Keratinocyte (primary cell): ENCODE data around the gene TMEM132A. TPM values are rescaled to one million over a fixed set of nuclear protein-coding genes. Genes with fewer than 3 reads are reported as not detected.

ENCODE experiments used
- DNase-seq: peaks from one replicate; pipeline ENCODE4 v3.0.0-alpha.2; 2011; ENCODE audit warnings: low read depth, missing footprints, low spot score
- FAIRE-seq: peaks from 2 replicates; lab custom pipeline; 2011; peaks lifted over from hg19 to GRCh38; lab: Jason Lieb, UNC
- H2AFZ ChIP-seq: 2 replicates; pipeline ENCODE4 v1.6.0; 2012; ENCODE audit warnings: low read length, control low read depth, inconsistent platforms; ENCODE audit not compliant: control insufficient read depth
- H3K27ac ChIP-seq: 2 replicates; pipeline ENCODE4 v1.5.1; 2011; ENCODE audit warnings: low read length; ENCODE audit not compliant: control insufficient read depth, insufficient read depth
- H3K27me3 ChIP-seq: 3 replicates; pipeline ENCODE4 v1.6.0; 2011; ENCODE audit warnings: low read length; ENCODE audit not compliant: control insufficient read depth, insufficient read depth; ENCODE audit errors: extremely low read depth
- H3K36me3 ChIP-seq, 2 experiments: 2 replicates in 1 of 2; 3 replicates in 1 of 2; pipeline ENCODE4 v1.5.1; 2011; ENCODE audit warnings: low read length in 2 of 2, mild to moderate bottlenecking in 1 of 2; ENCODE audit not compliant: control insufficient read depth in 2 of 2, insufficient read depth in 2 of 2; ENCODE audit errors: extremely low read depth in 1 of 2
- H3K4me1 ChIP-seq: 3 replicates; pipeline ENCODE4 v1.5.1; 2011; ENCODE audit warnings: low read length; ENCODE audit not compliant: control insufficient read depth, insufficient read depth; ENCODE audit errors: extremely low read depth
- H3K4me2 ChIP-seq: 3 replicates; pipeline ENCODE4 v1.6.0; 2011; ENCODE audit warnings: low read depth, low read length; ENCODE audit not compliant: control insufficient read depth, insufficient read depth; ENCODE audit errors: extremely low read depth
- H3K4me3 ChIP-seq, 3 experiments: fragments of 200-600 bp in 1 of 3; sonication (generic) in 1 of 3; 2 replicates in 2 of 3; 3 replicates in 1 of 3; pipeline ENCODE4 v1.5.1; 2011 to 2016; ENCODE audit warnings: low read length in 3 of 3, mild to moderate bottlenecking in 3 of 3, control low read depth in 2 of 3, inconsistent platforms in 1 of 3, low read depth in 1 of 3, mixed read lengths in 1 of 3, mixed run types in 1 of 3, moderate library complexity in 1 of 3; ENCODE audit not compliant: control insufficient read depth in 2 of 3, insufficient read depth in 2 of 3; ENCODE audit errors: extremely low read depth in 1 of 3
- H3K79me2 ChIP-seq: 2 replicates; pipeline ENCODE4 v1.6.0; 2012; ENCODE audit warnings: low read length; ENCODE audit not compliant: control insufficient read depth, insufficient read depth
- H3K9ac ChIP-seq: 3 replicates; pipeline ENCODE4 v1.6.0; 2011; ENCODE audit warnings: low read length; ENCODE audit not compliant: control insufficient read depth, insufficient read depth; ENCODE audit errors: extremely low read depth
- H3K9me1 ChIP-seq: 3 replicates; pipeline ENCODE4 v1.6.0; 2011; ENCODE audit warnings: low read length; ENCODE audit not compliant: control insufficient read depth, insufficient read depth; ENCODE audit errors: extremely low read depth
- H3K9me3 ChIP-seq: 2 replicates; pipeline ENCODE4 v1.5.1; 2012; ENCODE audit warnings: low read depth, low read length; ENCODE audit not compliant: control insufficient read depth
- H4K20me1 ChIP-seq: 3 replicates; pipeline ENCODE4 v1.6.0; 2011; ENCODE audit warnings: low read length; ENCODE audit not compliant: control insufficient read depth, insufficient read depth; ENCODE audit errors: extremely low read depth
- CTCF ChIP-seq, 3 experiments: IDR thresholded peaks in 1 of 3; conservative IDR thresholded peaks in 1 of 3; optimal IDR thresholded peaks in 1 of 3; 2 replicates in 2 of 3; 3 replicates in 1 of 3; pipeline versions ENCODE3 to v1.5.1; 2011; ENCODE audit warnings: low read length in 3 of 3, mild to moderate bottlenecking in 3 of 3, moderate library complexity in 2 of 3, control low read depth in 1 of 3, inconsistent platforms in 1 of 3; ENCODE audit not compliant: insufficient read depth in 2 of 3; ENCODE audit errors: extremely low read depth in 1 of 3
- EZH2 ChIP-seq: IDR thresholded peaks from one replicate; pipeline ENCODE4 v1.6.1; 2012; ENCODE audit warnings: inconsistent platforms, mild to moderate bottlenecking, low read length, moderate library complexity
- dilution Hi-C: fragments of 300-500 bp; cut with MboI; formaldehyde crosslinking; loops from one replicate; pipeline ENCODE4 v1.7.0; 2020; ENCODE audit warnings: low sequenced_read_pairs; ENCODE audit not compliant: extremely low pct_ligation_motif_present
- polyA plus RNA-seq, 5 experiments: library from polyadenylated mRNA; depleted of rRNA in 3 of 5; stranded (reverse) in 3 of 5; stranded (forward) in 1 of 5; unstranded in 1 of 5; fragments of >200 nt; gene quantifications; 1 replicate in 1 of 5; 2 replicates in 3 of 5; 3 replicates in 1 of 5; pipeline versions ENCODE4 v1.2.1 to v1.2.3, GENCODE V29; 2011 to 2012; ENCODE audit warnings: missing spikeins in 2 of 5, low read depth in 1 of 5, low replicate concordance in 1 of 5

TMEM132A gene
- polyA plus RNA-seq, 1 donor (not counting 4 experiments of a cell fraction or from before 2014, with no cell fraction given) = 16.6 TPM

- Histone ChIP-seq H3K36me3 (no peaks in the 10 kb centered on the region), H3K27me3 (no peaks in the 10 kb centered on the region), H3K4me2 (no peak overlapping the region), H3K9me3 (no peaks in the 10 kb centered on the region), H3K79me2 (peaks cover 14% of the 10 kb centered on the region), H3K9ac (no peak overlapping the region), H3K27ac (no peak overlapping the region), H3K4me1 (peaks cover 15% of the 10 kb centered on the region), H4K20me1 (no peaks in the 10 kb centered on the region), H2AFZ (no peak overlapping the region), H3K9me1 (peaks cover 1% of the 10 kb centered on the region), H3K4me3 (no peak overlapping the region)
- FAIRE-seq (no peak), DNase-seq (no peak)
- dilution Hi-C loops = no loop called here
- TF ChIP-seq CTCF (optimal IDR thresholded peaks at IDR 0.05 in 1 of 3, IDR thresholded peaks at IDR 0.05 in 1 of 3, conservative IDR thresholded peaks at IDR 0.05 in 1 of 3; ENCODE audit: extremely low read depth in 1 of 3, insufficient read depth in 2 of 3, low read length in 3 of 3) = no peak
- TF ChIP-seq EZH2 = no peak
Observed at GRCh38 chr11:60910711-60911380, 13.4 kb upstream of the TMEM132A start.

- H2AFZ ChIP-seq = no peak overlapping the region
- H3K9ac ChIP-seq = no peak overlapping the region
Observed at GRCh38 chr11:60912223-60912850, 11.9 kb upstream of the TMEM132A start.

More at GRCh38 chr11:60912223-60912850, 11.9 kb upstream of the TMEM132A start:
- H3K27me3 ChIP-seq = no peaks in the 10 kb centered on the region
- DNase-seq = no peak
- H3K4me3 ChIP-seq = no peak overlapping the region
- FAIRE-seq = no peak
- peaks cover 28% of the 10 kb centered on the region for H3K4me1 ChIP-seq
- H3K27ac ChIP-seq = no peak overlapping the region
- dilution Hi-C loops = no loop called here
- peaks cover 21% of the 10 kb centered on the region for H3K79me2 ChIP-seq
- H3K4me2 ChIP-seq = no peak overlapping the region
- no peaks in the 10 kb centered on the region for H3K9me3 ChIP-seq
- H3K36me3 ChIP-seq = no peaks in the 10 kb centered on the region
- TF ChIP-seq EZH2 (no peak), CTCF (optimal IDR thresholded peaks at IDR 0.05 in 1 of 3, IDR thresholded peaks at IDR 0.05 in 1 of 3, conservative IDR thresholded peaks at IDR 0.05 in 1 of 3; ENCODE audit: extremely low read depth in 1 of 3, insufficient read depth in 2 of 3, low read length in 3 of 3) (no peak)
- peaks cover 2% of the 10 kb centered on the region for H3K9me1 ChIP-seq
- no peaks in the 10 kb centered on the region for H4K20me1 ChIP-seq
